ENCODE data around the gene CLIP1.
A peak's percentile ranks its signal among the peaks of the same experiment; 100 is the strongest.

Gene CLIP1

GRCh38 chr12:122348505-122348904 lies 74.0 kb downstream of the CLIP1 start:
- H3K4me1 ChIP-seq (ENCODE audit: control insufficient read depth, insufficient read depth, low read length, poor library complexity, severe bottlenecking): no peaks in the 10 kb centered on the region
- H3K36me3 ChIP-seq (ENCODE audit: control insufficient read depth, insufficient read depth, low read length): peaks cover 30% of the 10 kb centered on the region
- no peak overlapping the region for H3K4me3 ChIP-seq (ENCODE audit: insufficient read depth, low read depth, low read length, poor library complexity, severe bottlenecking)
- no peak for DNase-seq
- no peaks in the 10 kb centered on the region for H3K9me3 ChIP-seq (ENCODE audit: control insufficient read depth, low read length)
- no peaks in the 10 kb centered on the region for H3K27me3 ChIP-seq (replicated peaks; ENCODE audit: control insufficient read depth, insufficient read depth, low read length, poor library complexity, severe bottlenecking)
- H3K27ac ChIP-seq (ENCODE audit: insufficient read depth, low read length, poor library complexity, severe bottlenecking): no peak overlapping the region

- peaks cover 10% of the 10 kb centered on the region for H3K36me3 ChIP-seq (ENCODE audit: control insufficient read depth, insufficient read depth, low read length)
Observed at GRCh38 chr12:122346054-122346453, 76.4 kb downstream of the CLIP1 start.

GRCh38 chr12:122345042-122345441 lies 77.4 kb downstream of the CLIP1 start:
- peaks cover 5% of the 10 kb centered on the region for H3K36me3 ChIP-seq (ENCODE audit: control insufficient read depth, insufficient read depth, low read length)
- no peak overlapping the region for H3K4me3 ChIP-seq (ENCODE audit: insufficient read depth, low read depth, low read length, poor library complexity, severe bottlenecking)
- no peaks in the 10 kb centered on the region for H3K9me3 ChIP-seq (ENCODE audit: control insufficient read depth, low read length)
- no peaks in the 10 kb centered on the region for H3K27me3 ChIP-seq (replicated peaks; ENCODE audit: control insufficient read depth, insufficient read depth, low read length, poor library complexity, severe bottlenecking)
- H3K27ac ChIP-seq (ENCODE audit: insufficient read depth, low read length, poor library complexity, severe bottlenecking): no peak overlapping the region
- no peak for DNase-seq
- H3K4me1 ChIP-seq (ENCODE audit: control insufficient read depth, insufficient read depth, low read length, poor library complexity, severe bottlenecking): no peaks in the 10 kb centered on the region

More at GRCh38 chr12:122346054-122346453, 76.4 kb downstream of the CLIP1 start:
- no peak for DNase-seq
- Histone ChIP-seq H3K27ac (ENCODE audit: insufficient read depth, low read length, poor library complexity, severe bottlenecking) (no peak overlapping the region), H3K27me3 (replicated peaks; ENCODE audit: control insufficient read depth, insufficient read depth, low read length, poor library complexity, severe bottlenecking) (no peaks in the 10 kb centered on the region), H3K9me3 (ENCODE audit: control insufficient read depth, low read length) (no peaks in the 10 kb centered on the region), H3K4me1 (ENCODE audit: control insufficient read depth, insufficient read depth, low read length, poor library complexity, severe bottlenecking) (no peaks in the 10 kb centered on the region), H3K4me3 (ENCODE audit: insufficient read depth, low read depth, low read length, poor library complexity, severe bottlenecking) (no peak overlapping the region)

- peak in 1 of 3 donors; percentile 8 for DNase-seq
- H3K27me3 ChIP-seq (replicated peaks; ENCODE audit: control insufficient read depth, insufficient read depth, low read length, poor library complexity, severe bottlenecking): no peaks in the 10 kb centered on the region
- no peak overlapping the region for H3K4me3 ChIP-seq (ENCODE audit: insufficient read depth, low read depth, low read length, poor library complexity, severe bottlenecking)
- peaks cover 28% of the 10 kb centered on the region for H3K36me3 ChIP-seq (ENCODE audit: control insufficient read depth, insufficient read depth, low read length)
- no peaks in the 10 kb centered on the region for H3K9me3 ChIP-seq (ENCODE audit: control insufficient read depth, low read length)
- H3K27ac ChIP-seq (ENCODE audit: insufficient read depth, low read length, poor library complexity, severe bottlenecking): no peak overlapping the region
- no peaks in the 10 kb centered on the region for H3K4me1 ChIP-seq (ENCODE audit: control insufficient read depth, insufficient read depth, low read length, poor library complexity, severe bottlenecking)
Observed at GRCh38 chr12:122336015-122336946, 86.2 kb downstream of the CLIP1 start.

- Histone ChIP-seq H3K27me3 (replicated peaks; ENCODE audit: control insufficient read depth, insufficient read depth, low read length, poor library complexity, severe bottlenecking) (no peaks in the 10 kb centered on the region), H3K4me1 (ENCODE audit: control insufficient read depth, insufficient read depth, low read length, poor library complexity, severe bottlenecking) (no peaks in the 10 kb centered on the region), H3K36me3 (ENCODE audit: control insufficient read depth, insufficient read depth, low read length) (peaks cover 32% of the 10 kb centered on the region), H3K4me3 (ENCODE audit: insufficient read depth, low read depth, low read length, poor library complexity, severe bottlenecking) (no peak overlapping the region), H3K27ac (ENCODE audit: insufficient read depth, low read length, poor library complexity, severe bottlenecking) (no peak overlapping the region), H3K9me3 (ENCODE audit: control insufficient read depth, low read length) (no peaks in the 10 kb centered on the region)
- DNase-seq: no peak
Observed at GRCh38 chr12:122333142-122334087, 89.1 kb downstream of the CLIP1 start.

GRCh38 chr12:122327494-122328385 lies 94.7 kb downstream of the CLIP1 start:
- Histone ChIP-seq H3K9me3 (ENCODE audit: control insufficient read depth, low read length) (no peaks in the 10 kb centered on the region), H3K4me1 (ENCODE audit: control insufficient read depth, insufficient read depth, low read length, poor library complexity, severe bottlenecking) (peaks cover 4% of the 10 kb centered on the region), H3K27ac (ENCODE audit: insufficient read depth, low read length, poor library complexity, severe bottlenecking) (no peak overlapping the region), H3K4me3 (ENCODE audit: insufficient read depth, low read depth, low read length, poor library complexity, severe bottlenecking) (no peak overlapping the region), H3K36me3 (ENCODE audit: control insufficient read depth, insufficient read depth, low read length) (peaks cover 42% of the 10 kb centered on the region), H3K27me3 (replicated peaks; ENCODE audit: control insufficient read depth, insufficient read depth, low read length, poor library complexity, severe bottlenecking) (no peaks in the 10 kb centered on the region)
- DNase-seq: no peak

GRCh38 chr12:122327014-122327413 lies 95.5 kb downstream of the CLIP1 start:
- H3K36me3 ChIP-seq (ENCODE audit: control insufficient read depth, insufficient read depth, low read length): peaks cover 40% of the 10 kb centered on the region

GRCh38 chr12:122326586-122326985 lies 95.9 kb downstream of the CLIP1 start:
- H3K27me3 ChIP-seq (replicated peaks; ENCODE audit: control insufficient read depth, insufficient read depth, low read length, poor library complexity, severe bottlenecking): no peaks in the 10 kb centered on the region
- no peak for DNase-seq
- H3K27ac ChIP-seq (ENCODE audit: insufficient read depth, low read length, poor library complexity, severe bottlenecking): no peak overlapping the region
- peaks cover 4% of the 10 kb centered on the region for H3K4me1 ChIP-seq (ENCODE audit: control insufficient read depth, insufficient read depth, low read length, poor library complexity, severe bottlenecking)
- peaks cover 42% of the 10 kb centered on the region for H3K36me3 ChIP-seq (ENCODE audit: control insufficient read depth, insufficient read depth, low read length)
- peak overlapping the region; percentile 25 for H3K4me3 ChIP-seq (ENCODE audit: insufficient read depth, low read depth, low read length, poor library complexity, severe bottlenecking)
- no peaks in the 10 kb centered on the region for H3K9me3 ChIP-seq (ENCODE audit: control insufficient read depth, low read length)

More at GRCh38 chr12:122327014-122327413, 95.5 kb downstream of the CLIP1 start:
- Histone ChIP-seq H3K4me3 (ENCODE audit: insufficient read depth, low read depth, low read length, poor library complexity, severe bottlenecking) (no peak overlapping the region), H3K4me1 (ENCODE audit: control insufficient read depth, insufficient read depth, low read length, poor library complexity, severe bottlenecking) (peaks cover 4% of the 10 kb centered on the region), H3K27ac (ENCODE audit: insufficient read depth, low read length, poor library complexity, severe bottlenecking) (no peak overlapping the region), H3K27me3 (replicated peaks; ENCODE audit: control insufficient read depth, insufficient read depth, low read length, poor library complexity, severe bottlenecking) (no peaks in the 10 kb centered on the region), H3K9me3 (ENCODE audit: control insufficient read depth, low read length) (no peaks in the 10 kb centered on the region)
- DNase-seq: no peak

- H3K27me3 ChIP-seq (replicated peaks; ENCODE audit: control insufficient read depth, insufficient read depth, low read length, poor library complexity, severe bottlenecking): no peaks in the 10 kb centered on the region
- peaks cover 49% of the 10 kb centered on the region for H3K36me3 ChIP-seq (ENCODE audit: control insufficient read depth, insufficient read depth, low read length)
- H3K27ac ChIP-seq (ENCODE audit: insufficient read depth, low read length, poor library complexity, severe bottlenecking): no peak overlapping the region
- peaks cover 4% of the 10 kb centered on the region for H3K4me1 ChIP-seq (ENCODE audit: control insufficient read depth, insufficient read depth, low read length, poor library complexity, severe bottlenecking)
- no peaks in the 10 kb centered on the region for H3K9me3 ChIP-seq (ENCODE audit: control insufficient read depth, low read length)
- DNase-seq: no peak
- H3K4me3 ChIP-seq (ENCODE audit: insufficient read depth, low read depth, low read length, poor library complexity, severe bottlenecking): no peak overlapping the region
Observed at GRCh38 chr12:122323311-122324019, 99.0 kb downstream of the CLIP1 start.

Data from effector memory CD4-positive, alpha-beta T cell (primary cell).